Muscle of leg (tissue), 11 donors: ENCODE results near the gene SLC13A4. TPM values are rescaled to one million over a fixed set of nuclear protein-coding genes. Genes with fewer than 3 reads are reported as not detected.
"Not testable (repeated sequence)": the region's sequence is repeated elsewhere in the genome, so short reads cannot be mapped to it uniquely, and the experiment has no call there.

Experiments used
- DNase-seq: peaks from one replicate; pipeline ENCODE4 v3.0.0; 2013
- H3K27ac ChIP-seq: one replicate; pipeline ENCODE4 v1.5.1; 2013; ENCODE audit warnings: mild to moderate bottlenecking, low read length, control low read depth
- H3K27me3 ChIP-seq: one replicate; pipeline ENCODE4 v1.6.1; 2013; ENCODE audit warnings: low read length; ENCODE audit not compliant: control insufficient read depth, insufficient read depth
- H3K36me3 ChIP-seq: one replicate; pipeline ENCODE4 v1.6.1; 2013; ENCODE audit warnings: low read length; ENCODE audit not compliant: control insufficient read depth, insufficient read depth
- H3K4me1 ChIP-seq: one replicate; pipeline ENCODE4 v1.6.1; 2013; ENCODE audit warnings: low read length; ENCODE audit not compliant: control insufficient read depth, insufficient read depth
- H3K4me3 ChIP-seq: one replicate; pipeline ENCODE4 v1.5.1; 2013; ENCODE audit warnings: low read length, control low read depth
- H3K9me3 ChIP-seq: replicated peaks from 2 replicates; pipeline ENCODE4 v1.6.1; 2013; ENCODE audit warnings: low read depth, low read length; ENCODE audit not compliant: control insufficient read depth
- whole genome bisulfite sequencing: methylation state at CpG from one replicate; pipeline ENCODE4 v1.1.5; 2013; ENCODE audit warnings: missing lambda C conversion rate; ENCODE audit not compliant: insufficient coverage; 5-methylcytosine and 5-hydroxymethylcytosine counted together
- polyA plus RNA-seq, 8 donors: library from polyadenylated mRNA; unstranded; fragments of 120-200 nt; gene quantifications; one replicate each; pipeline versions ENCODE4 v1.2.1 to v1.2.3, GENCODE V29; 2013; ENCODE audit warnings: inconsistent platforms in 1 of 8, low replicate concordance in 1 of 8; ENCODE audit not compliant: insufficient read length in 8 of 8, insufficient read depth in 1 of 8
- total RNA-seq: library from RNA; stranded (reverse); fragments of 120-200 nt; gene quantifications from one replicate; pipeline ENCODE4 v1.2.4, GENCODE V29; 2013

SLC13A4 gene
- total and polyA plus RNA-seq, 9 donors, result 0.09 to 4.2 (median 1.9) TPM

DNA sequence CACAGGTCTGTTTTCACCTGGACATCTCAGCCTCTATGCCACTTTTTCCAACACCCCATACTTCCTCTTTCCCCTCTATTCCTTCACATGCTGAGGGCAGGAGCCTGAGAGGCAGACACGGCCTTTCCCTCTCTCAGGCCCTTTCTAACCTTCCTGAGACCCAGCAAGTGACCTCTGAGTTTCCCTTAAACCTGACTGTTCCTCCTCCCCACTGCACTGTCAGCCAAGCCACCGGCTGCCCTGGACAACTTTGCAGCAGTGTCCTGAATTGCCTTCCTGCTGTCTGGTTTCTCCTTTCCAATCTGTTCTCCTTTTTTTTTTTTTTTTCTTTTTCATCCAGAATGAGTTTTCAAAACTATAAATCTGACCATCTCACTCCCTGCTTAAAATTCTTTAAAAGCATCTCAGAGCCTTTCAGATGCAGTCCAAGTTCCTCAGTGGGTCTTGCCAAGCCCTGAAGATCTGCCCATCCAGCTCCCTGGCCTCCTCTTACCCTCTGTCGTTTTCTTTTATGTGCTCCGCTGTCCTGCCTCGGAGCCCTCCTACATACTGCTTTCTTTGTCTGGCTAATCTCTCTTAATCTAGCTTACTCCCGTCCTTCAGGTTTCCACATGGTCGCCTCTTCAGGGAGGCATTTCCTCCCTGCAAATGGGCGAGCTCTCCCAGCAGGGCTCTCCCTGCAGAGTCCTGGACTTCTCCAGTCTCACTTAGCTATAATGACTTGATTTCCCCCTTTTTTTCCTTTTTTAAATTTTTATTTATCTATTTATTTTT is 30.5 kb downstream of the SLC13A4 start:
- WGBS, result 44% methylated on average over 7 of the region's 8 CpGs
- Histone ChIP-seq H3K27ac (no peak overlapping the region), H3K9me3 (no peaks in the 10 kb centered on the region), H3K4me1 (no peaks in the 10 kb centered on the region), H3K36me3 (peaks cover 2% of the 10 kb centered on the region), H3K27me3 (no peaks in the 10 kb centered on the region), H3K4me3 (no peak overlapping the region)
- DNase-seq, result peak; percentile 31

GRCh38 chr7:135693558-135693957 is 34.4 kb downstream of the SLC13A4 start:
- Histone ChIP-seq H3K4me3 (no peak overlapping the region), H3K36me3 (peaks cover 13% of the 10 kb centered on the region), H3K27ac (no peak overlapping the region), H3K4me1 (no peaks in the 10 kb centered on the region), H3K9me3 (no peaks in the 10 kb centered on the region), H3K27me3 (no peaks in the 10 kb centered on the region)
- 90% methylated on average over 2 of the region's 4 CpGs for WGBS
- DNase-seq, result no peak

- not testable (repeated sequence) for H3K4me1 ChIP-seq, H3K27me3 ChIP-seq, DNase-seq, H3K4me3 ChIP-seq, H3K9me3 ChIP-seq, H3K27ac ChIP-seq
- peaks cover 13% of the 10 kb centered on the region for H3K36me3 ChIP-seq
- WGBS, result no CpG with 5 or more reads among the region's 7 CpGs
Observed at GRCh38 chr7:135692606-135693005, 35.4 kb downstream of the SLC13A4 start.

DNA sequence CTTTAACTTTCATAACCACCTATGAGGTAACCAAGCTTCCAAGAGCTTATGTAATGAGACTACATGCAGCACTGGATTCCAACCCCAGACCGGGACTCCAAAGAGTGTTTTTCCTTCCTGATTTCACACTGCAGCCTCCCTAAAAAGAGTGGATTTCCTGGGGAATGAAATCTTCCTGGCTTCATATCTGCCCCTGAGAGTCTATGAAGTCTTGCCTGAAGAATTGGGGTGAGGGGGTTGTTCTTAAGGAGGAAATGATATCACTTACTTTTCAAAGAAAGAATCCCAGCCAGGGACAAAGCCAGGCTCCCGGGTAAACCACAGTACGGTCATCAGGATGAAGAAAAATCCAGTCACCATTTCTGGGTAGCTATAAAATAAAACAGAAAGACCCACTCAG is 35.9 kb downstream of the SLC13A4 start:
- no peaks in the 10 kb centered on the region for H3K4me1 ChIP-seq
- H3K36me3 ChIP-seq, result peaks cover 16% of the 10 kb centered on the region
- H3K9me3 ChIP-seq, result no peaks in the 10 kb centered on the region
- DNase-seq, result no peak
- H3K27ac ChIP-seq, result no peak overlapping the region
- H3K4me3 ChIP-seq, result no peak overlapping the region
- no CpG with 5 or more reads among the region's 3 CpGs for WGBS
- H3K27me3 ChIP-seq, result no peaks in the 10 kb centered on the region

DNA sequence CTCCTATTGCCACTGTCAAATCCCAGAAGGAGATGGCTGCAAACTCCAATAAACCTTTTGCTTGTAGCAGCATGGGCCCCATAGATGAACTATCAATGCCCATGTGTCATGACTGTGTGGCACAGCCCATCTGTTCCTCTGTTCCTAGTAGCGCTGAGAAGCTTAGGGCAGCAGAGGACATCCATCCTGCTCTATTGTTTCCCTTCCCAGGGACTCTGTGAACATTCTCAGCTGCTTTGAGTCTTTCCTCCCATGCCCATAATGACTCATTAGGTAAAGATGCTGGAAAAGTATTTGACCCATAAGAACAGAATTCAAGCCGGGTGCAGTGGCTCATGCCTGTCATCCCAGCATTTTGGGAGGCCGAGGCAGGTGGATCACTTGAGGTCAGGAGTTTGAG is 37.4 kb downstream of the SLC13A4 start:
- DNase-seq, result no peak
- WGBS, result 95% methylated on average over 3 of the region's 3 CpGs
- Histone ChIP-seq H3K4me1 (no peaks in the 10 kb centered on the region), H3K4me3 (no peak overlapping the region), H3K27ac (no peak overlapping the region), H3K9me3 (no peaks in the 10 kb centered on the region), H3K36me3 (peaks cover 21% of the 10 kb centered on the region), H3K27me3 (no peaks in the 10 kb centered on the region)

DNA sequence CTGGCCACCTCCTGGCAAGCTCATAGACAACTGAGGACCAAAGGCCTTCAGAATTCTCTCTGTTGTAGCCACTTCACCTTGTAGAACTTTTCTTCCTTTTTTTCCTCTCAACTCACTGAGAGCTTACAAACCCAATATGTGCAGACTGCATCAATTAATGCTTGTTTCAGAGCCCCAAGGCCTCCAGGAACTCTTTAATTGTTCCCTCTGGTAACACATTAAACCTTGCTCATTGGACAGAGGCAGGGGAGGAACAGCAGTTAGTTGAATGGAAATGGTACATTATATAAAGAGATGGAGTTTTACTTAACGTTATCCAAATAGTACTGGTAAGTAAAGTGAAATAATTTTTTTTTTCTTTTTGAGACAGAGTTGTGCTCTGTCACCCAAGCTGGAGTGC is 40.5 kb downstream of the SLC13A4 start:
- no peaks in the 10 kb centered on the region for H3K27me3 ChIP-seq
- no CpG with 5 or more reads among the region's 1 CpG for WGBS
- H3K9me3 ChIP-seq, result no peaks in the 10 kb centered on the region
- no peak overlapping the region for H3K27ac ChIP-seq
- H3K4me1 ChIP-seq, result no peaks in the 10 kb centered on the region
- no peak for DNase-seq
- H3K36me3 ChIP-seq, result peaks cover 19% of the 10 kb centered on the region
- H3K4me3 ChIP-seq, result no peak overlapping the region

GRCh38 chr7:135685306-135686084 is 42.5 kb downstream of the SLC13A4 start:
- Histone ChIP-seq H3K36me3 (peaks cover 21% of the 10 kb centered on the region), H3K27me3 (no peaks in the 10 kb centered on the region), H3K9me3 (no peaks in the 10 kb centered on the region), H3K4me3 (no peak overlapping the region), H3K4me1 (peaks cover 2% of the 10 kb centered on the region), H3K27ac (no peak overlapping the region)
- WGBS, result 64% methylated on average over 5 of the region's 9 CpGs
- no peak for DNase-seq

DNA sequence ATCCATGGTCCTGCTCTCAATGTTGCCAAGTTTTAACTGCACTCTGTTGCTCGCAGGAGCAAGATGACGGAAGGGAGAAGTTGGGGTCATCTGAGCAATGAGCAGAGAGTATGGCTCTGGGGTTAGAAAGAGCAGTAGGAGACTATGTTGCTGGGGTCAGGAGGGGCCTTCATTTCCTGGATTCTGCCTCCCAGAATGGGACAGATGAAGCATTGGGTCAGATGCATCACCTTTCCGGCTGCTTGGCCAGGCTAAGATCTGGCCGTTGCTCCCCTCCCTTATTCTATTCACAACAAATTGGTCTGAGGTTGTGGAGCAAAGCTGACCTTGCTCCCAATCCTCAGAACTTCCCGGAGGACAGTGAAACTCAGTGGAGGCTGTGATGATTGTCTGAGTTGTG is 43.3 kb downstream of the SLC13A4 start:
- Histone ChIP-seq H3K27me3 (no peaks in the 10 kb centered on the region), H3K4me1 (peaks cover 2% of the 10 kb centered on the region), H3K27ac (no peak overlapping the region), H3K36me3 (peaks cover 18% of the 10 kb centered on the region), H3K4me3 (no peak overlapping the region), H3K9me3 (no peaks in the 10 kb centered on the region)
- 83% methylated on average over 2 of the region's 5 CpGs for WGBS
- DNase-seq, result no peak

DNA sequence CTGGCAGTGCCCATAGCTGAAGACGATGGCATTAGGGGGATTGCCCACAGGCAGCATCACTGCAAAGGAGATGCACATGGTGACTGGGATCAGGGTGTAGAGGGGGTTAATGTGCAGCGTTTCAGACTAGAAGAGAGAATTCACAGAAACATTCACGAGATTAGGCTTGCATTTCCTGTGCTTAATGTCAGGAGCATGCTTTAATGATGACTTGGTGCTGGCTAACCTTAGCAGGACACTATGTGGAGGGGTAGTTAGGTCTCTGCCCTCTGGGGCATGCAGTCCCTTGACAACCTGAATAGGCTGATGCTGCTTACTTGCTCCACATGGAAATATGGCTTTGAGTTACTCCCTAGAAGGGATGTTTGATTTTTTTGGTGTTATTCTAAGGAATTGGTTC is 43.9 kb downstream of the SLC13A4 start:
- H3K27me3 ChIP-seq, result no peaks in the 10 kb centered on the region
- 32% methylated on average over 3 of the region's 3 CpGs for WGBS
- no peak overlapping the region for H3K4me3 ChIP-seq
- no peak overlapping the region for H3K27ac ChIP-seq
- peaks cover 2% of the 10 kb centered on the region for H3K4me1 ChIP-seq
- DNase-seq, result no peak
- peaks cover 13% of the 10 kb centered on the region for H3K36me3 ChIP-seq
- H3K9me3 ChIP-seq, result no peaks in the 10 kb centered on the region

DNA sequence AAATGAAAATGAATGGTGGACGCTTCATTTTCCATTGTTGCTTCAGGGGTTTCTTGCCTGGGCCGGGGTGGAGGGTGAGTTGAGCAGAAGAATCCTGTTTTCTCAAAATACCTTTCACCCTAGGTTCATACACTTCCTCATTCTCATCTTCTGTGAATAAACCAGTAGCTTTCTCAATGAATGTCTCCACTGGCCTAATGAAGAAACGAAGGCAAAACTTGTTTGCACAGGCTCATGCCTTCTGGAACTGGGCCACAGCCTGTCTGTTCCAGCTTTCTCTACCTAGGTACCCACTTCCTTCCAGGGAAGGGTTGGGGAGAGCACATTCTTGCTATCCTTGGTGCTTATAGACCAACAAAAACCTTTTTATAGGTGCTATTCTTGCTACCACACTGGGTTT is 44.4 kb downstream of the SLC13A4 start:
- Histone ChIP-seq H3K4me3 (no peak overlapping the region), H3K27me3 (no peaks in the 10 kb centered on the region), H3K27ac (no peak overlapping the region), H3K9me3 (no peaks in the 10 kb centered on the region), H3K36me3 (peaks cover 16% of the 10 kb centered on the region), H3K4me1 (peaks cover 2% of the 10 kb centered on the region)
- DNase-seq, result no peak
- no CpG with 5 or more reads among the region's 3 CpGs for WGBS
